GM23248 (cell line): Measurements from ENCODE around the gene GABRG3.

Source experiments
- EZH2 ChIP-seq: fragments of 200-600 bp; sonication (generic); IDR thresholded peaks from 2 replicates; pipeline ENCODE4 v1.6.1; 2018; ENCODE audit warnings: antibody characterized with exemption, mild to moderate bottlenecking; ENCODE audit not compliant: insufficient read depth, poor library complexity, severe bottlenecking
- EZH2phosphoT487 ChIP-seq: fragments of 200-600 bp; sonication (generic); IDR thresholded peaks from 2 replicates; pipeline ENCODE4 v1.6.1; 2018; ENCODE audit warnings: antibody characterized with exemption, moderate library complexity, mild to moderate bottlenecking, low read depth; ENCODE audit not compliant: insufficient read depth

GRCh38 chr15:27095886-27096624, 125.1 kb downstream of the GABRG3 start:
- TF ChIP-seq EZH2 (no peak), EZH2phosphoT487 (no peak)
